Fibroblast of villous mesenchyme (primary cell): ENCODE measurements around the gene PRXL2A. TPM values are rescaled to one million over a fixed set of nuclear protein-coding genes. Genes with fewer than 3 reads are reported as not detected.
A peak's percentile ranks its signal among the peaks of the same experiment; 100 is the strongest.
"Not testable (repeated sequence)": the region's sequence is repeated elsewhere in the genome, so short reads cannot be mapped to it uniquely, and the experiment has no call there.

Source experiments
- DNase-seq: peaks from one replicate; pipeline ENCODE4 v3.0.0-alpha.2; 2010; ENCODE audit warnings: low read depth
- H3K4me3 ChIP-seq: 2 replicates; pipeline ENCODE4 v1.5.1; 2011; ENCODE audit warnings: low read depth, mild to moderate bottlenecking, low read length
- total RNA-seq: library from RNA; depleted of rRNA; stranded (reverse); fragments of >200 nt; gene quantifications from 2 replicates; pipeline ENCODE4 v1.2.3, GENCODE V29; 2012
- TF ChIP-seq, protein P1 (sequence below): IDR thresholded peaks from 2 replicates; pipeline ENCODE4 v1.5.1; 2012; ENCODE audit warnings: low read depth, mild to moderate bottlenecking, low read length; ENCODE audit not compliant: insufficient read depth

The PRXL2A gene
- total RNA-seq, 1 donor, result 79.0 TPM

- peak; percentile 64 for DNase-seq
- TF ChIP-seq, protein P1, sequence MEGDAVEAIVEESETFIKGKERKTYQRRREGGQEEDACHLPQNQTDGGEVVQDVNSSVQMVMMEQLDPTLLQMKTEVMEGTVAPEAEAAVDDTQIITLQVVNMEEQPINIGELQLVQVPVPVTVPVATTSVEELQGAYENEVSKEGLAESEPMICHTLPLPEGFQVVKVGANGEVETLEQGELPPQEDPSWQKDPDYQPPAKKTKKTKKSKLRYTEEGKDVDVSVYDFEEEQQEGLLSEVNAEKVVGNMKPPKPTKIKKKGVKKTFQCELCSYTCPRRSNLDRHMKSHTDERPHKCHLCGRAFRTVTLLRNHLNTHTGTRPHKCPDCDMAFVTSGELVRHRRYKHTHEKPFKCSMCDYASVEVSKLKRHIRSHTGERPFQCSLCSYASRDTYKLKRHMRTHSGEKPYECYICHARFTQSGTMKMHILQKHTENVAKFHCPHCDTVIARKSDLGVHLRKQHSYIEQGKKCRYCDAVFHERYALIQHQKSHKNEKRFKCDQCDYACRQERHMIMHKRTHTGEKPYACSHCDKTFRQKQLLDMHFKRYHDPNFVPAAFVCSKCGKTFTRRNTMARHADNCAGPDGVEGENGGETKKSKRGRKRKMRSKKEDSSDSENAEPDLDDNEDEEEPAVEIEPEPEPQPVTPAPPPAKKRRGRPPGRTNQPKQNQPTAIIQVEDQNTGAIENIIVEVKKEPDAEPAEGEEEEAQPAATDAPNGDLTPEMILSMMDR, result no peak
- H3K4me3 ChIP-seq, result no peak overlapping the region
These were observed 7.6 kb downstream of the PRXL2A start for GRCh38 chr10:80415734-80416478.

DNA sequence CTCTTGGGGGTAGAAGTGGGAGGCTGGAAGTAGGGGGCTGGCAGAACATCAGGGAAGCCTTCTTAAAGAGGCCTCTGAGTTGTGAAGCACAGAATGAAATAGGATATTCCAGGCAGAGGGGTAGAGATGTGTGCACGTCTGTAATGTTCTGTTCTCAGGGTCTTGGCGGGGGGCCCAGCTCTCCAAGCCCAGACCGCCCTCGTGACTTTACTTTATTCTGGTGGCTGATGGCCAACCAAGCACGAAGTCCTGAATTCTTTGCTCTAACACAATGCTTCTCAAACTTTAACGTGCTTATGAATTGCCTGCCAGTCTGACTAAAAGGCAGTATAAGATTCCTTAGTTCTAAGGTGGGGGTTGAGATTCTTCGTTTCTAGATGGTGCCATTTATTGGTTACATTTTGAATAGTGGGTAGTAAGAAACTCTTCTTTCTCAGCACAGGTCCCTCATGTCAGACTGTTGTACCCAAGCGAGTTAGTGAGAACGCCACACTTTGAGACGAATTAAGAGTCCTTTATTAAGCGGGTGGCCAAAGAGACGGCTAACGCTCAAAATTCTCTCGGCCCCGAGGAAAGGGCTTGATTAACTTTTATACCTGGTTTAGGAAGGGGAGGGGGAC is 8.2 kb downstream of the PRXL2A start:
- DNase-seq, result peak; percentile 68
- TF ChIP-seq, protein P1, result no peak
- no peak overlapping the region for H3K4me3 ChIP-seq

- H3K4me3 ChIP-seq, DNase-seq: not testable (repeated sequence)
These were observed 8.9 kb downstream of the PRXL2A start for GRCh38 chr10:80417256-80417655.

GRCh38 chr10:80421050-80421706 is 12.8 kb downstream of the PRXL2A start:
- no peak overlapping the region for H3K4me3 ChIP-seq
- DNase-seq, result no peak
- TF ChIP-seq, protein P1, result no peak

DNA sequence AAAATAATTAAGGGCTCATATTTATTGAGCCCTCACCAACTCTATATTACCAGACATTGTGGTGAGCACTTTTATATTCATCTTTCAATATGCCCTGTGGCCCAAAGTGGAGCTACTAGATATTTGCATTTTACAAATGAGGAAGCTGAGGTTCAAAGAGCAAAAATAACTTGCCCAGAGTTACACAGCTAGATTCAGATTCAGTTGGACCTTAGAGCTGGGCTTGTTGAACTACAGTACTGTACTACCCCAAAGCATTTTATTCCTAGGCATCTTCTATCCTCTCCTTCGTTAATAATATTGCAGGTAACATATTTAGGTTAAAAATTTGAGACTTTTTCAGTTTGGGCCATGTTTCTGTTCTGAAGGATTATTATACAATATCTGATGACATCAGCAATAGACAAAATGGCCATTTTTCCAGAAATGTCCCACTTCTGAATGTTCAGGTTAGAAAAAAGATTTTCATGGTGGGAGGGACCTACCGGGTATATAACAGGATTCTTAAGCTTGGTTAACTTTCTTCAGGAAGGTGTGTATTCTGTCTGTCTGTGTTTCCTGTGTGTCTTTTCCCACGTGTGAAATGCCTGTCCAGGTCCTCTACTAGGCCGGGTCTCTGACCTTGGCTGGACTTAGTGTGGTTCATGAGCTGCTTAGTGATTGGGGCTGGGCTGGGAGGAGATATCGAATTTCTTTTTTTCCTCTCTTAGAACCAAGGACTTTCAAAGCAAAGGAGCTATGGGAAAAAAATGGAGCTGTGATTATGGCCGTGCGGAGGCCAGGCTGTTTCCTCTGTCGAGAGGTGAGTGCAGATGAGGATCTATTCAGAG is 13.6 kb downstream of the PRXL2A start:
- TF ChIP-seq, protein P1, result no peak
- no peak for DNase-seq

DNA sequence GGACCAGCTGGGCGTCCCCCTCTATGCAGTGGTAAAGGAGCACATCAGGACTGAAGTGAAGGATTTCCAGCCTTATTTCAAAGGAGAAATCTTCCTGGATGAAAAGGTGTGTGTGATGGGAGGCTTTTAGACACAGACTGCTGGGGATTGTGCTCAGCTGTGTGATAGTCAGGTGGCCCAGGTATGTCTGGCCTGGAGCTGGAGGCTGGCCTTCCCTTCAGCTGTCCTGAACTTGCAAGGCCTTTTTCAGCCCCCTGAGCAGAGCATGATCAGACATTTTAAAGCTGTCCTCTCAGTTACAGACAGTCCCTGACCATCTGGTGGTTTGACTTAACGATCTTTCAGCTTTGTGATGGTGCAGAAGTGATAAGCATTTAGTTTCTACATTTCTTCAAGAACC is 17.6 kb downstream of the PRXL2A start:
- H3K4me3 ChIP-seq, result no peak overlapping the region
- TF ChIP-seq, protein P1, result no peak
- no peak for DNase-seq

More for the DNA sequence above, 13.6 kb downstream of the PRXL2A start:
- H3K4me3 ChIP-seq, result no peak overlapping the region

GRCh38 chr10:80427541-80427940 is 19.2 kb downstream of the PRXL2A start:
- no peak overlapping the region for H3K4me3 ChIP-seq
- TF ChIP-seq, protein P1, result no peak
- no peak for DNase-seq
